GM23248 (cell line): ENCODE results near the gene ATP5PB. TPM values are rescaled to one million over a fixed set of nuclear protein-coding genes. Genes with fewer than 3 reads are reported as not detected.

Experiments used
- DNase-seq: peaks from one replicate; pipeline ENCODE4 v3.0.0-alpha.2; 2015
- H2AFZ ChIP-seq: fragments of 200-600 bp; sonication (generic); 2 replicates; pipeline ENCODE4 v1.6.1; 2016; ENCODE audit warnings: antibody characterized with exemption
- H3F3A ChIP-seq: fragments of 200-600 bp; sonication (generic); 2 replicates; pipeline ENCODE4 v1.6.1; 2016; ENCODE audit warnings: mild to moderate bottlenecking, antibody characterized with exemption, mixed run types; ENCODE audit not compliant: insufficient read depth
- H3K27ac ChIP-seq: fragments of 200-600 bp; sonication (generic); 2 replicates; pipeline ENCODE4 v1.5.1; 2016; ENCODE audit warnings: mild to moderate bottlenecking
- H3K27me3 ChIP-seq: fragments of 200-600 bp; sonication (generic); replicated peaks from 2 replicates; pipeline ENCODE4 v1.6.1; 2016; ENCODE audit warnings: mild to moderate bottlenecking; ENCODE audit not compliant: insufficient read depth
- H3K36me3 ChIP-seq: fragments of 200-600 bp; sonication (generic); 2 replicates; pipeline ENCODE4 v1.6.1; 2016; ENCODE audit warnings: low read depth, mild to moderate bottlenecking
- H3K4me1 ChIP-seq: fragments of 200-600 bp; sonication (generic); 2 replicates; pipeline ENCODE4 v1.6.1; 2016; ENCODE audit warnings: mild to moderate bottlenecking; ENCODE audit not compliant: insufficient read depth
- H3K4me2 ChIP-seq: fragments of 200-600 bp; sonication (generic); one replicate; pipeline ENCODE4 v1.6.1; 2016; ENCODE audit warnings: mild to moderate bottlenecking; ENCODE audit not compliant: unreplicated experiment
- H3K4me3 ChIP-seq: fragments of 200-600 bp; sonication (generic); 2 replicates; pipeline ENCODE4 v1.5.1; 2016; ENCODE audit warnings: mild to moderate bottlenecking
- H3K79me2 ChIP-seq: fragments of 200-600 bp; sonication (generic); 2 replicates; pipeline ENCODE4 v1.6.1; 2016; ENCODE audit warnings: mild to moderate bottlenecking; ENCODE audit not compliant: insufficient read depth
- H3K9ac ChIP-seq: fragments of 200-600 bp; sonication (generic); 2 replicates; pipeline ENCODE4 v1.6.1; 2016; ENCODE audit warnings: mild to moderate bottlenecking
- H3K9me2 ChIP-seq: fragments of 200-600 bp; sonication (generic); 2 replicates; pipeline ENCODE4 v1.6.1; 2016; ENCODE audit warnings: mixed run types, mild to moderate bottlenecking, moderate library complexity; ENCODE audit not compliant: insufficient read depth
- H3K9me3 ChIP-seq: fragments of 200-600 bp; sonication (generic); one replicate; pipeline ENCODE4 v1.6.1; 2017; ENCODE audit warnings: low read depth
- H4K20me1 ChIP-seq: fragments of 200-600 bp; sonication (generic); 2 replicates; pipeline ENCODE4 v1.6.0; 2016; ENCODE audit not compliant: insufficient read depth
- EZH2 ChIP-seq: fragments of 200-600 bp; sonication (generic); IDR thresholded peaks from 2 replicates; pipeline ENCODE4 v1.6.1; 2018; ENCODE audit warnings: antibody characterized with exemption, mild to moderate bottlenecking; ENCODE audit not compliant: insufficient read depth, poor library complexity, severe bottlenecking
- EZH2phosphoT487 ChIP-seq: fragments of 200-600 bp; sonication (generic); IDR thresholded peaks from 2 replicates; pipeline ENCODE4 v1.6.1; 2018; ENCODE audit warnings: antibody characterized with exemption, moderate library complexity, mild to moderate bottlenecking, low read depth; ENCODE audit not compliant: insufficient read depth
- WGBS, 2 experiments: methylation state at CpG; one replicate each; pipeline ENCODE4 v1.1.6; 2015 to 2017; ENCODE audit warnings: low lambda C conversion rate in 2 of 2, low coverage in 1 of 2; ENCODE audit errors: missing lambda C conversion rate in 2 of 2; 5-methylcytosine and 5-hydroxymethylcytosine counted together
- in situ Hi-C: fragments of 300-500 bp; cut with MboI; formaldehyde crosslinking; loops from 2 replicates; pipeline ENCODE4 v1.15.0; 2020
- polyA plus RNA-seq: library from polyadenylated mRNA; unstranded; fragments of >200 nt; fragmentation: Nextera tagmentation; extraction: Ambion mirVana; gene quantifications from 2 replicates; pipeline ENCODE4 v1.2.1, GENCODE V29; 2016
- total RNA-seq: library from RNA; depleted of rRNA; stranded (reverse); fragments of >200 nt; shearing (Covaris generic); gene quantifications from 2 replicates; pipeline ENCODE4 v1.2.3, GENCODE V29; 2014

The ATP5PB gene
- total and polyA plus RNA-seq, 2 experiments from 2014 or later = 226 to 304 TPM

GRCh38 chr1:111480674-111481073 is 31.4 kb downstream of the ATP5PB start:
- no peak overlapping the region for H3K27ac ChIP-seq
- 32 to 40% methylated on average over 1 of the region's 1 CpG for WGBS, 2 experiments
- peaks cover 14% of the 10 kb centered on the region; the same call in 1 of the 2 replicates for H3F3A ChIP-seq
- no peaks in the 10 kb centered on the region for H3K36me3 ChIP-seq
- H4K20me1 ChIP-seq = no peaks in the 10 kb centered on the region
- H3K4me3 ChIP-seq = no peak overlapping the region
- H3K4me1 ChIP-seq = peaks cover 10% of the 10 kb centered on the region
- H3K9me2 ChIP-seq = no peaks in the 10 kb centered on the region
- in situ Hi-C loops = loop anchor here (25.0 kb wide), 1 partner anchor 882 kb away; no protein-coding TSS in a partner anchor
- TF ChIP-seq EZH2phosphoT487 = no peak
- no peak for TF ChIP-seq EZH2
- no peak overlapping the region for H3K9ac ChIP-seq
- no peak for DNase-seq
- no peak overlapping the region for H3K4me2 ChIP-seq
- no peaks in the 10 kb centered on the region for H3K27me3 ChIP-seq
- H2AFZ ChIP-seq = no peak overlapping the region
- H3K79me2 ChIP-seq = no peaks in the 10 kb centered on the region
- no peaks in the 10 kb centered on the region for H3K9me3 ChIP-seq

GRCh38 chr1:111481387-111482221 is 32.3 kb downstream of the ATP5PB start:
- no peak overlapping the region for H3K4me2 ChIP-seq
- no peak overlapping the region for H3K9ac ChIP-seq
- DNase-seq = peak; percentile 86
- H3K9me2 ChIP-seq = no peaks in the 10 kb centered on the region
- H3K9me3 ChIP-seq = no peaks in the 10 kb centered on the region
- H3K36me3 ChIP-seq = no peaks in the 10 kb centered on the region
- H2AFZ ChIP-seq = 0 out of 2 replicates have a peak overlapping the region, but pooled peaks have one; percentile 31
- H3K27me3 ChIP-seq = no peaks in the 10 kb centered on the region
- 14 to 16% methylated on average over 8 of the region's 8 CpGs for WGBS, 2 experiments
- no peak overlapping the region for H3K4me3 ChIP-seq
- H3K4me1 ChIP-seq = peaks cover 10% of the 10 kb centered on the region
- H3F3A ChIP-seq = peaks cover 14% of the 10 kb centered on the region; the same call in 1 of the 2 replicates
- no peak overlapping the region for H3K27ac ChIP-seq
- H4K20me1 ChIP-seq = no peaks in the 10 kb centered on the region
- H3K79me2 ChIP-seq = no peaks in the 10 kb centered on the region
- TF ChIP-seq EZH2 = no peak
- no peak for TF ChIP-seq EZH2phosphoT487
- in situ Hi-C loops = loop anchor here (25.0 kb wide), 1 partner anchor 881 kb away; no protein-coding TSS in a partner anchor

GRCh38 chr1:111483166-111483565 is 33.9 kb downstream of the ATP5PB start:
- in situ Hi-C loops = loop anchor here (25.0 kb wide), 1 partner anchor 879 kb away; no protein-coding TSS in a partner anchor
- WGBS, 2 experiments = 48 to 50% methylated on average over 3 of the region's 3 CpGs
- no peaks in the 10 kb centered on the region for H3K36me3 ChIP-seq
- TF ChIP-seq EZH2phosphoT487 (no peak), EZH2 (no peak)
- peak overlapping the region; percentile 27 for H3K4me2 ChIP-seq
- no peaks in the 10 kb centered on the region for H3K79me2 ChIP-seq
- H3K4me3 ChIP-seq = no peak overlapping the region
- H3K27me3 ChIP-seq = no peaks in the 10 kb centered on the region
- peaks cover 10% of the 10 kb centered on the region for H3K4me1 ChIP-seq
- H3K9ac ChIP-seq = no peak overlapping the region
- H3K9me3 ChIP-seq = no peaks in the 10 kb centered on the region
- DNase-seq = peak; percentile 57
- no peak overlapping the region for H2AFZ ChIP-seq
- H3K27ac ChIP-seq = no peak overlapping the region
- H4K20me1 ChIP-seq = no peaks in the 10 kb centered on the region
- peaks cover 14% of the 10 kb centered on the region; the same call in 1 of the 2 replicates for H3F3A ChIP-seq
- no peaks in the 10 kb centered on the region for H3K9me2 ChIP-seq

GRCh38 chr1:111483876-111484275 is 34.6 kb downstream of the ATP5PB start:
- no peak for DNase-seq
- no peaks in the 10 kb centered on the region for H3K36me3 ChIP-seq
- 96 to 98% methylated on average over 2 of the region's 2 CpGs for WGBS, 2 experiments
- no peak overlapping the region for H2AFZ ChIP-seq
- H3K4me3 ChIP-seq = no peak overlapping the region
- H3K4me2 ChIP-seq = no peak overlapping the region
- TF ChIP-seq EZH2 = no peak
- TF ChIP-seq EZH2phosphoT487 = no peak
- H3K79me2 ChIP-seq = no peaks in the 10 kb centered on the region
- H4K20me1 ChIP-seq = no peaks in the 10 kb centered on the region
- peaks cover 14% of the 10 kb centered on the region; the same call in 1 of the 2 replicates for H3F3A ChIP-seq
- H3K4me1 ChIP-seq = peaks cover 10% of the 10 kb centered on the region
- H3K27me3 ChIP-seq = no peaks in the 10 kb centered on the region
- H3K9ac ChIP-seq = no peak overlapping the region
- no peaks in the 10 kb centered on the region for H3K9me2 ChIP-seq
- H3K27ac ChIP-seq = no peak overlapping the region
- H3K9me3 ChIP-seq = no peaks in the 10 kb centered on the region
- in situ Hi-C loops = loop anchor here (25.0 kb wide), 1 partner anchor 878 kb away; no protein-coding TSS in a partner anchor
